HCT116 (cell line): Measurements from ENCODE around the gene TFEB. TPM values are rescaled to one million over a fixed set of nuclear protein-coding genes. Genes with fewer than 3 reads are reported as not detected.

ENCODE experiments used
- ATAC-seq: fragments of 200-7000 bp; cut with Tn5 transposase; 2 replicates; pipeline ENCODE4 v1.9.1; 2020; ENCODE audit warnings: mild to moderate bottlenecking, moderate library complexity
- BruUV-seq: library from RNA; stranded (reverse); fragments of 400-500 nt; replicated peaks from 2 replicates; lab custom pipeline; 2021; lab: Mats Ljungman, UMichigan
- CTCF ChIA-PET: fragments of 300-600 bp; sonication (Branson Sonifier 250); formaldehyde crosslinking; loops from one replicate; lab custom pipeline; 2021; ENCODE audit warnings: antibody characterized with exemption; lab: Charles Lee
- POLR2A ChIA-PET: fragments of 300-600, 350-600 bp; sonication (Branson Sonifier 250); formaldehyde crosslinking; loops from one replicate; lab custom pipeline; 2021; ENCODE audit warnings: antibody characterized with exemption; lab: Charles Lee
- RAD21 ChIA-PET, 2 experiments: fragments of 300-600 bp; sonication (Branson Sonifier 250); formaldehyde crosslinking; loops; one replicate each; lab custom pipeline; 2023; ENCODE audit warnings: low total read pairs in 2 of 2; ENCODE audit not compliant: uncharacterized antibody in 2 of 2, unreplicated experiment in 2 of 2, low non-redundant PET in 1 of 2; lab: Charles Lee
- DNase-seq: peaks from one replicate; pipeline ENCODE4 v3.0.0-alpha.2; 2010; ENCODE audit warnings: low read depth, low spot score
- H2AFZ ChIP-seq: fragments of 200-600 bp; shearing (Covaris generic), sonication (generic); 2 replicates; pipeline ENCODE4 v1.6.1; 2017; ENCODE audit warnings: low read depth, mixed run types, mixed read lengths, antibody characterized with exemption, low read length; ENCODE audit not compliant: poor library complexity, severe bottlenecking
- H3K27ac ChIP-seq: 2 replicates; pipeline ENCODE4 v1.5.1; 2012; ENCODE audit warnings: low read depth, low read length
- H3K27me3 ChIP-seq: fragments of 200-600 bp; sonication (generic); 2 replicates; pipeline ENCODE4 v1.6.1; 2016; ENCODE audit warnings: mixed run types, low read length, mixed read lengths; ENCODE audit not compliant: insufficient read depth
- H3K36me3 ChIP-seq, 2 experiments: fragments of 200-500 bp in 1 of 2; fragments of 200-600 bp in 1 of 2; sonication (Bioruptor generic) in 1 of 2; sonication (generic) in 1 of 2; 2 replicates each; pipeline versions ENCODE4 v1.5.1 to v1.6.1; 2014 to 2016; ENCODE audit warnings: low read length in 2 of 2, inconsistent platforms in 1 of 2, mixed read lengths in 1 of 2, mixed run types in 1 of 2; ENCODE audit not compliant: insufficient read depth in 2 of 2, control insufficient read depth in 1 of 2
- H3K4me1 ChIP-seq, 2 experiments: fragments of 200-600 bp in 1 of 2; sonication (generic) in 1 of 2; 2 replicates each; pipeline versions ENCODE4 v1.5.1 to v1.6.1; 2012 to 2017; ENCODE audit warnings: low read length in 2 of 2, inconsistent platforms in 1 of 2, mild to moderate bottlenecking in 1 of 2, mixed read lengths in 1 of 2, mixed run types in 1 of 2, moderate library complexity in 1 of 2; ENCODE audit not compliant: insufficient read depth in 2 of 2, control insufficient read depth in 1 of 2
- H3K4me2 ChIP-seq: fragments of 200-600 bp; sonication (generic); 2 replicates; pipeline ENCODE4 v1.6.1; 2017; ENCODE audit warnings: mixed run types, low read length, mixed read lengths
- H3K4me3 ChIP-seq, 2 experiments: fragments of 200-600 bp in 1 of 2; sonication (generic) in 1 of 2; replicated peaks in 1 of 2; 2 replicates each; pipeline ENCODE4 v1.5.1; 2011 to 2016; ENCODE audit warnings: low read length in 2 of 2, control low read depth in 1 of 2, low read depth in 1 of 2, mild to moderate bottlenecking in 1 of 2, mixed read lengths in 1 of 2, mixed run types in 1 of 2
- H3K79me2 ChIP-seq: fragments of 200-600 bp; sonication (generic); 2 replicates; pipeline ENCODE4 v1.6.1; 2017; ENCODE audit warnings: mild to moderate bottlenecking, mixed run types, low read length, moderate library complexity, mixed read lengths; ENCODE audit not compliant: insufficient read depth
- H3K9ac ChIP-seq: fragments of 200-600 bp; sonication (generic); 2 replicates; pipeline ENCODE4 v1.6.1; 2016; ENCODE audit warnings: low read length, mixed read lengths
- H3K9me2 ChIP-seq: fragments of 200-600 bp; sonication (generic), shearing (Covaris generic); 2 replicates; pipeline ENCODE4 v1.6.1; 2017; ENCODE audit warnings: mixed run types, mild to moderate bottlenecking, moderate library complexity; ENCODE audit not compliant: insufficient read depth
- H3K9me3 ChIP-seq, 2 experiments: fragments of 200-500 bp in 1 of 2; fragments of 200-600 bp in 1 of 2; sonication (Bioruptor generic) in 1 of 2; sonication (generic) in 1 of 2; 2 replicates each; pipeline ENCODE4 v1.6.1; 2014 to 2017; ENCODE audit warnings: low read length in 2 of 2, mixed read lengths in 2 of 2, inconsistent platforms in 1 of 2, low read depth in 1 of 2, mild to moderate bottlenecking in 1 of 2, mixed run types in 1 of 2, moderate library complexity in 1 of 2; ENCODE audit not compliant: control insufficient read depth in 1 of 2, insufficient read depth in 1 of 2
- H4K20me1 ChIP-seq: fragments of 200-600 bp; sonication (generic), shearing (Covaris generic); 2 replicates; pipeline ENCODE4 v1.6.1; 2017; ENCODE audit warnings: mixed run types, mild to moderate bottlenecking, moderate library complexity; ENCODE audit not compliant: insufficient read depth
- EZH2phosphoT487 ChIP-seq: fragments of 200-600 bp; IDR thresholded peaks from 2 replicates; pipeline ENCODE4 v1.6.1; 2018; ENCODE audit warnings: antibody characterized with exemption, borderline replicate concordance
- JUND ChIP-seq: IDR thresholded peaks from 2 replicates; pipeline ENCODE4 v1.6.1; 2012
- SIN3A ChIP-seq: IDR thresholded peaks from 2 replicates; pipeline ENCODE4 v1.6.1; 2012; ENCODE audit warnings: low read depth
- SRF ChIP-seq: IDR thresholded peaks from 2 replicates; pipeline ENCODE4 v1.6.1; 2012; ENCODE audit warnings: low read depth
- ZNF274 ChIP-seq: fragments of 200-500 bp; sonication (Bioruptor generic); IDR thresholded peaks from 2 replicates; pipeline ENCODE4 v1.6.1; 2014; ENCODE audit warnings: mild to moderate bottlenecking, low read depth, low read length, inconsistent platforms
- intact Hi-C: fragments of 100-400 bp; cut with micrococcal nuclease; formaldehyde crosslinking; loops from 2 replicates; pipeline ENCODE4 v1.10.0; 2022
- total RNA-seq: library from RNA; stranded (reverse); gene quantifications from one replicate; pipeline ENCODE4 v1.2.1, GENCODE V29; 2021; ENCODE audit not compliant: unreplicated experiment
- TF ChIP-seq, protein P1 (sequence below): IDR thresholded peaks from 2 replicates; pipeline ENCODE4 v1.6.1; 2012; ENCODE audit warnings: low read depth
- TF ChIP-seq, protein P2 (sequence below): IDR thresholded peaks from 2 replicates; pipeline ENCODE4 v1.6.1; 2011; ENCODE audit warnings: mild to moderate bottlenecking, low read length, moderate library complexity; ENCODE audit not compliant: insufficient replicate concordance; ENCODE audit errors: extremely low read depth

The TFEB gene
- total RNA-seq, 1 experiment from 2014 or later: 4.8 TPM

DNA sequence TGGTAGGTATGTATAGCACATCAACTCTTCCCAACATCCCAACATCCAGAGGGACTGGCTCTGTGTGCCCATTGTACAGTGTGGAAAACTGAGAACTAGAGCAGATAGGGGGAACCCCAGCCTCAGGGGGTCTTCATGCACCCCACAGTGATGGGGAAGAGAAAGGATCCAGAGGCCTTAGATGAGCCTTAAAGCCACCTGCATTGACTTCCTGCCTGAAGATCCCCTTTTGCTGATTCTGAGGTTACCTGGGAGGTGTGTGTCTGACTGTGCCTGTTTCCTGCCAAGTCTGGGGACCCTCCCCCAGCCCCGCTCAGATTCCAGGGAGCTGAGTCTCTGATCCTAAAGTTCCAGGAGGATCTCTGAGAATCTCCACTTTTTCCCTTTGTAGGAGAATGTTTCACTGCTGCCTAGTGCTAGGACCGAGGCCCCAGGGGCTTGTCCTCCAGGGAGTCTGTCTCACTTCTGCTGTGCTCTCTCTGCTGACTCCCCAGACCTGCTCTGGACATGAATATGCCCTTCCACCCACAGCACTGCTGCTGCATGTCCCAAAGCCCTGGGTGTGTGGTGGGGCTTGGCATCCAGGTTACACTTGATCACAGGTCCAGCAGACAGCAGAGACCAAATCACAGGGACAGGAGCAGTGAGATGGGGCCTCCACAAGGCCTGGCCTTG lies 24.6 kb upstream of the TFEB start (continued):
- TF ChIP-seq, protein P1, sequence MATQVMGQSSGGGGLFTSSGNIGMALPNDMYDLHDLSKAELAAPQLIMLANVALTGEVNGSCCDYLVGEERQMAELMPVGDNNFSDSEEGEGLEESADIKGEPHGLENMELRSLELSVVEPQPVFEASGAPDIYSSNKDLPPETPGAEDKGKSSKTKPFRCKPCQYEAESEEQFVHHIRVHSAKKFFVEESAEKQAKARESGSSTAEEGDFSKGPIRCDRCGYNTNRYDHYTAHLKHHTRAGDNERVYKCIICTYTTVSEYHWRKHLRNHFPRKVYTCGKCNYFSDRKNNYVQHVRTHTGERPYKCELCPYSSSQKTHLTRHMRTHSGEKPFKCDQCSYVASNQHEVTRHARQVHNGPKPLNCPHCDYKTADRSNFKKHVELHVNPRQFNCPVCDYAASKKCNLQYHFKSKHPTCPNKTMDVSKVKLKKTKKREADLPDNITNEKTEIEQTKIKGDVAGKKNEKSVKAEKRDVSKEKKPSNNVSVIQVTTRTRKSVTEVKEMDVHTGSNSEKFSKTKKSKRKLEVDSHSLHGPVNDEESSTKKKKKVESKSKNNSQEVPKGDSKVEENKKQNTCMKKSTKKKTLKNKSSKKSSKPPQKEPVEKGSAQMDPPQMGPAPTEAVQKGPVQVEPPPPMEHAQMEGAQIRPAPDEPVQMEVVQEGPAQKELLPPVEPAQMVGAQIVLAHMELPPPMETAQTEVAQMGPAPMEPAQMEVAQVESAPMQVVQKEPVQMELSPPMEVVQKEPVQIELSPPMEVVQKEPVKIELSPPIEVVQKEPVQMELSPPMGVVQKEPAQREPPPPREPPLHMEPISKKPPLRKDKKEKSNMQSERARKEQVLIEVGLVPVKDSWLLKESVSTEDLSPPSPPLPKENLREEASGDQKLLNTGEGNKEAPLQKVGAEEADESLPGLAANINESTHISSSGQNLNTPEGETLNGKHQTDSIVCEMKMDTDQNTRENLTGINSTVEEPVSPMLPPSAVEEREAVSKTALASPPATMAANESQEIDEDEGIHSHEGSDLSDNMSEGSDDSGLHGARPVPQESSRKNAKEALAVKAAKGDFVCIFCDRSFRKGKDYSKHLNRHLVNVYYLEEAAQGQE: no peak
- no peak for TF ChIP-seq ZNF274
- no peak for TF ChIP-seq SIN3A
- no peak for TF ChIP-seq SRF
- TF ChIP-seq JUND: no peak
- no peak for TF ChIP-seq EZH2phosphoT487

DNA sequence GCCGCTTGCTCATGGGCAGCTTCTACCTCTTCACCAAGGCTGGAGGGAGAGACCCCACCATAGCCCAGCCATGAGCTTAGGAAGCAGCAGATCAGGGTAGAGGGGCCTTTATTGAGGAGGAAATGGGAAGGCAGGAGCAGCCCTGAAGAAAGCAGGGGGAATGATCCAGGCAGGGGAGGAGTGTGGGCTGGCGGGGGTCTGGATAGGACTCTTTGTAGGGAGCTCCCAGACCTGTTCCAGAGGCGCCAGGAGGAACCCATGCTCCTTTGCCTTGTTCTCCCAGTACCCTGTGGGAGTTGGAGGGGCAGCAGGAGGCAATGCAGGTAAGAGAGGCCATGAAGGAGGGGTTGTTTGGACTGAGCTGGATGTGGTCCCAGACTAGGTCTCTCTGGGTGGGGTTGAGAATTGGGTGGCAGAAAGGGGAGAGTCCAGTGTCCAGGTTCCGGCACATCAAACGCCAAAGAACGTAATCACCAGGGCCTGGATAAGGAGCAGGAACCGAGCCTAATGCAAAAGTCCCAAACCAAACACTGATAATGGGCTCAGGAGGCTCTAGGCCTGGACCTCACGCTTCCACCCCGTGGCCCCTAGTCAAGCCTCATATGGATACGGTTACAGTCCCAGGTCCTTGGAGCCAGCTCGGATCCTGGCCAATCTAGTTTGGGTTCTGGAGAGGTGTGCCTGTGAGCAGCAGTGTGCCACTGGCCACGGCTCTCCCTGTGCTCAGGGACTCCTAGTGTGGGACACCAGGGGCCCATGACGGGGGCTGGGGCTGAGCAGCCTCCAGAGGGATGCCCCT lies 23.9 kb upstream of the TFEB start:
- DNase-seq (no peak), ATAC-seq (0 out of 2 replicates have a peak, but pooled peaks have one; percentile 11)
- H3K27me3 ChIP-seq: no peaks in the 10 kb centered on the region
- BruUV-seq: no TSS peak
- H3K9me3 ChIP-seq: no peaks in the 10 kb centered on the region
- ChIA-PET POLR2A (no interaction called here), CTCF (no interaction called here), RAD21 (no interaction called here)
- H3K9ac ChIP-seq: no peak overlapping the region
- H3K4me2 ChIP-seq: no peak overlapping the region
- TF ChIP-seq, protein P2, sequence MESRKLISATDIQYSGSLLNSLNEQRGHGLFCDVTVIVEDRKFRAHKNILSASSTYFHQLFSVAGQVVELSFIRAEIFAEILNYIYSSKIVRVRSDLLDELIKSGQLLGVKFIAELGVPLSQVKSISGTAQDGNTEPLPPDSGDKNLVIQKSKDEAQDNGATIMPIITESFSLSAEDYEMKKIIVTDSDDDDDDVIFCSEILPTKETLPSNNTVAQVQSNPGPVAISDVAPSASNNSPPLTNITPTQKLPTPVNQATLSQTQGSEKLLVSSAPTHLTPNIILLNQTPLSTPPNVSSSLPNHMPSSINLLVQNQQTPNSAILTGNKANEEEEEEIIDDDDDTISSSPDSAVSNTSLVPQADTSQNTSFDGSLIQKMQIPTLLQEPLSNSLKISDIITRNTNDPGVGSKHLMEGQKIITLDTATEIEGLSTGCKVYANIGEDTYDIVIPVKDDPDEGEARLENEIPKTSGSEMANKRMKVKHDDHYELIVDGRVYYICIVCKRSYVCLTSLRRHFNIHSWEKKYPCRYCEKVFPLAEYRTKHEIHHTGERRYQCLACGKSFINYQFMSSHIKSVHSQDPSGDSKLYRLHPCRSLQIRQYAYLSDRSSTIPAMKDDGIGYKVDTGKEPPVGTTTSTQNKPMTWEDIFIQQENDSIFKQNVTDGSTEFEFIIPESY: no peak
- no peaks in the 10 kb centered on the region for H3K9me2 ChIP-seq
- H4K20me1 ChIP-seq: no peaks in the 10 kb centered on the region
- H3K79me2 ChIP-seq: no peaks in the 10 kb centered on the region
- H3K4me3 ChIP-seq: no peak overlapping the region
- H3K27ac ChIP-seq: no peak overlapping the region
- no peak overlapping the region for H2AFZ ChIP-seq
- H3K36me3 ChIP-seq: no peaks in the 10 kb centered on the region
- H3K4me1 ChIP-seq: peaks cover 0 to 3% of the 10 kb centered on the region in 2 experiments; a peak in 1 of 4 replicates
- intact Hi-C loops: no loop called here
